HTR-8/SVneo (cell line): ENCODE measurements around the gene FASN.

Experiments used
- DNase-seq: peaks from one replicate; pipeline ENCODE4 v3.0.0; 2011; ENCODE audit warnings: low spot score, mixed read lengths; ENCODE audit not compliant: insufficient read length
- FAIRE-seq: peaks from 2 replicates; lab custom pipeline; 2011; peaks lifted over from hg19 to GRCh38; lab: Jason Lieb, UNC

The FASN gene

DNA sequence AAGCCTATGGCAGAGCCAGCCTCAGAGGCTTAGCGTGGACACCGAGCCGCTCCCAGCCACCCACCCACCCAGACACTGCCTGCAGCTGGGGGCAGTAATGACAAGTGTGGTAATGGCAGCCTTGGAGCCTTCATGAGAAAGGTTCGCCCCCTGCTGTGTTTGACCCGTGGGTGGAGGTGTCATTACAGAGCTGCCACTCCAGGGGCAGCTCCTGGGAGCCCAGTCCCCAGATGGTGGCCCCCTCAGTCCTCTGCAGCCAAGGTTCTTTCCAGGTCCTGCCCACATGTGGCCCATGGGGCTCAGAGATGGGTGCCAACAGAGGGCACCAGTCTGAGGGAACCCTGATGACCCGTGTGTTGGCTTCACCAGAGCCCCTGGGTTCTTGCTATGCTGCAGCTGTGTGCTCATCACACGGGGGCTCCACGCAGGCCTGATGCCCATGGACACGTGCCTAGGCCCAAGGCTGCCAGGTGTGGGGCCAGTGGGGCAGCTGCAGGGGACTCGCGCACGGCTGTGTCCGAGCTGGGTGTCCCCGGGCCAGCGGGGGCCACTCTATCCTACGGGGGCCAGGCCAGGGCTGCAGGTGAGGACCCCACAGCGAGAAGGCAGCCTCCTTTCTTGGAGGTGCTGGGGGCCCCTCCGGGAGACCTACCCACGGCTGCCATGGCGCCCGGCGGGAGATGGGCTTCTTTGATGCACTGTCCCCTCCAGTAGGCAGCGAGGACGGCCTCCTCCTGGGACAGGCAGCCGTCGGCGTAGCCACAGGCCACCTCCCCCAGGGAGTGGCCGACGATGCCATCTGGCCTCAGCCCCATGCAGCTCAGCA, 8.1 kb downstream of the FASN start:
- DNase-seq (no peak), FAIRE-seq (no peak)

DNA sequence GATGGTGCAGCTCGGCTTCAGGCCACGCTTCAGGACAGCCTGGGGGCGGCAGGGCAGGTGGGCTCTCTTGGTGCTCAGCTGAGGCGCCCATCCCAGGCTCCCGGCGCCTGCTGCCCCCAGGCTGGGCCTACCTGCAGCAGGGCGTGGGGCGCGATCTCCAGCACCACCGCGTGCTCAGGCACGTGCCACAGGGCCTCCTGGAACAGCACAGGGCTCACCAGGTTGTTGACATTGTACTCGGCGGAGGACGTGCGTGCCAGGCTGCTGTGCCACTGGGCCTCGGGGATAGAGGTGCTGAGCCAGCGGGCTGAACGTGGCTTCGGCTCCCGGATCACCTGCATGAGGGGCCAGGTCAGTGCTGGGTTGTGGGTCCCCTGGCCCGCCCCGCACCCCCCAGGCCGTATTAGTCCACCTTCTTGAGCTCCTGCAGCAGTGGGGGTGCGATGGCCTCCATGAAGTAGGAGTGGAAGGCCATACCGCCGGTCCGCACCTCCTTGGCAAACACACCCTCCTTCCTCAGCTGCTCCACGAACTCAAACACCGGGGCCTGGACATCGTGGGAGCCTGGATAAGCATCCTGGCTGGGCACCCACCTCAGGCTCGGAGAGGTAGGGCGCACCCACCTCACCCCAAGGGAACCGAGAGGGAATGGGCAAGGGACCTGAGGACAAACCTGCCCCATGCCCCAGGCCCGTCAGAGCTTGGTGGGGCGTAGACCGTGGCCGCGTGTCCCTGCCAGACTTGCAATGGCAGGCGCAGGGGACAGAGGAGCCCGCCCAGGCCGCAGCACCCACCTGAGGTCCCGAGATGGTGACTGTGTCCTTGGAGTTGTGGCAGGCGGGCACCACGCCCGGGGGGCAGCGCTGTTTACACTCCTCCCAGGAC, 9.0 kb downstream of the FASN start:
- DNase-seq (no peak), FAIRE-seq (no peak)

DNA sequence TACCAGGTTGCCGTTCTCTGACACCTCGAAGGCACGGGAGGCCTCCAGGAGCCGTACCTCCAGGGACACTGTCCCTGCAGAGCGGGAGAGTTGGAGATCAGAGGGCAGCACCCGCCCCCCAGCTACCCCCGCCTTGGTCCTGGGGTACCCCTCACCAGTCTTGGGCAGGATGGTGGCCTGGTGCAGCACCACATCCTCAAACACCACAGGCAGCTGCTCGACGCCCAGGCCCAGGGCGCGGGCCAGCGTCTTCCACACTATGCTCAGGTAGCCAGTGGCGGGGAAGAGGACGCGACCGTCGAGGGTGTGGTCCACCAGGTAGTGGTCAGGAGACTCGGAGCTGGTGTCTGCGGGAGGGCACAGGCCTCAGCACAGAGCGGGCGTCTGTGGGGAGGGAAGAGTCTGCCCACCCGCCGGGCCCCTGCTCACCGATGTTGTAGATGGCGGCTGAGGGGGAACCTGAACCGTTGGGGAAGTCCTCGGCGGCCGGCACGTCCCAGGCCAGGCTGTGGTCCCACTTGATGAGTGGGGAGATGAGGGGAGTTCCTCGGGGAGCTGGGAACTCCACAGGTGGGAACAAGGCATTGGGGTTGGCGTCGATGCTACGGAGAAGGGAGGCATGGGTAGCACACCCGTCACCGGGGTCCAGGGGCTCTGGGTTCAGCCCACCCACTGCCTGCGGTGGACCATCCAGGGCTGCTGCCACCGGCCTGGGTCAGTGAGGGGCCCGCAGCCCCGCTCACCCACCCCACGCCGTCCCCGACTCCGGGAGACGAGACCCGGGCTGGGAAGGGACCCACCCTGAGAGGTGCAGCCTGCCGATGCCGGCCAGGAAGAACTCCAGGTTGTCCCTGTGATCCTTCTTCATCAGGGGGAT, 9.8 kb downstream of the FASN start:
- FAIRE-seq, result no peak

DNA sequence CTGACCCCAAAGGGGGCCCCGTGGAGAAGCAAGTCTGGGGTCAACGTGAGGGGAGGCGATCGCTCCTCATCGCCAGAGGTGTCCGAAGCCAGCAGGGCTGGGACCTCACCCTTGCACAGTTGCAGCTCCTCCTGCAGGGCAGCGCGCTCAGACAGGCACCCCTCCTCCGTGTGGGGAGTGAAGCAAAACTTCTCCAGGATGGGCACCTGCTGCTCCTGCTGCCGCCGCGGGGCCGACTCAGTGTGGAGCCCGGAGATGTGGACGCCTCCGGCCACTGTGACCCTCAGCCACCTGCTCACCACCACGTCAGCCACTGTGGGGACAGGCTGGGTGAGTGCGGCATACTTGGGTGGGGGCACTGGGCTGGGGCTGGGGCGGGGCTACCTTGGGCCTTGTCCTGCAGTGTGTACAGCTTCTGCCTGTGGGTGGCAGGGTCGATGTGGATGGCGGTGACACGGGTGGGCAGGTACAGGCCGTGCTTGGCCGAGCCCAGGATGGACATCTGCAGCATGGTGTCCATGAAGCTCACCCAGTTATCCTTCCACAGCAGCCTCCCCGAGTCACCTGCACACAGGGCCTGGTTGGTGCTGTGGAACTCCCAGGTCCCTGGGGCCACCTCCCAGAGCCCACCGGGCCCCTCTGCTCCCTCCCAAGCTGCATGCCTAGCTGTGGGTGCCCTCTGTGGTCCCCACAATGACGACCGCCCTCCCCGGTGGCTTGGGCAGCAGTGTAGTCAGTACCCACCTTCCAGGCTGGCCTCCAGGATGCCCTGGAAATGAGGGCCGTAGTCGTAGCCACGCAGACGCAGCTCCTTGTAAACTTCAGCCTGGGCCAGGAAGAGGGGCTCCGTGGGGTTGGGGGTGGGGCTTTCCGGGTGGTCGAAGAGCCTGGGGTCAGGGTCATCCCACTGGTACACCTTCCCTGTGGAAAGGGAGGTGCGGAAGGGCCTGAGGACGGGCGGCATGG, 10.8 kb downstream of the FASN start:
- no peak for FAIRE-seq

More for the DNA sequence above, 9.8 kb downstream of the FASN start:
- no peak for DNase-seq

DNA sequence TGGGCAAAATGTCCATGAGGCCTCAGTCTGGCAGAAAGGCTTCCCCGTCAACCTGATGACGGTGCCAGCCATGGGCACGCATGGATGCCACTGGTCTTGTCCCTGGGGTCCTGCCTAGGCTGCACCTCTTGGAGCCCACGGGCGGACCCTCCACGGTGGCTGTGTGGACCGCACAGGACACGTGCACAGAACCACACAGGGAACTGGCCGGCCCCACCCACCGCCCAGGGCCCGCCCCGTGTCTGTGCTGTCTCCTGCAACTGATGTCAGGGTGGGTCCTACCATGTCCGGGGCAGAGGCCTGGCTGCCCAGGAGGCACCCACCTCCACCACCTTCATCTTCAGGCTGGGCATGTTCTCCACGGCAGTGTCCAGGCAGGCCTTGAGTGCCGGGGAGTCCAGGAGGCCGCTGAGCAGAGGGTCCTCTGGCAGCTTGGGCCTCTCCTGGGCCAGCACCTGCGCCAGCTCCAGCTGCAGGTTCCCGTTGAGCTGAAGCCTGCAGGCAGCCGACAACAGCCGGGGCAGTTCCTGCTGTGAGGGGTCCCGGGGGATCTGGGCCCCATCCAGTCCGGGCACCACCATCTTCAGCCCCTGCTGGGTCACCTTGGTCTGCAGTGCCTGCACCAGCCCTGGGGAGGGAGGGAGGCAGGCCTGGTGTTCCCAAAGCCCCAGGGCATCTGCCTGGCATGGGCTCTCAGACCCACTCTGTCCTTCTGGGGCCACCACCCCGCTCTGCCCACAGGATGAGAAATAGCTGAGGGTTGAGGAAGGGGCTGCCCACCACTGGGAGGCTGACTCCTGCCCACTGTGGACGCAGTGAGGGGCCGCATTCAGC, 11.9 kb downstream of the FASN start:
- FAIRE-seq, result no peak
- DNase-seq, result no peak

More for the DNA sequence above, 10.8 kb downstream of the FASN start:
- DNase-seq, result no peak

DNA sequence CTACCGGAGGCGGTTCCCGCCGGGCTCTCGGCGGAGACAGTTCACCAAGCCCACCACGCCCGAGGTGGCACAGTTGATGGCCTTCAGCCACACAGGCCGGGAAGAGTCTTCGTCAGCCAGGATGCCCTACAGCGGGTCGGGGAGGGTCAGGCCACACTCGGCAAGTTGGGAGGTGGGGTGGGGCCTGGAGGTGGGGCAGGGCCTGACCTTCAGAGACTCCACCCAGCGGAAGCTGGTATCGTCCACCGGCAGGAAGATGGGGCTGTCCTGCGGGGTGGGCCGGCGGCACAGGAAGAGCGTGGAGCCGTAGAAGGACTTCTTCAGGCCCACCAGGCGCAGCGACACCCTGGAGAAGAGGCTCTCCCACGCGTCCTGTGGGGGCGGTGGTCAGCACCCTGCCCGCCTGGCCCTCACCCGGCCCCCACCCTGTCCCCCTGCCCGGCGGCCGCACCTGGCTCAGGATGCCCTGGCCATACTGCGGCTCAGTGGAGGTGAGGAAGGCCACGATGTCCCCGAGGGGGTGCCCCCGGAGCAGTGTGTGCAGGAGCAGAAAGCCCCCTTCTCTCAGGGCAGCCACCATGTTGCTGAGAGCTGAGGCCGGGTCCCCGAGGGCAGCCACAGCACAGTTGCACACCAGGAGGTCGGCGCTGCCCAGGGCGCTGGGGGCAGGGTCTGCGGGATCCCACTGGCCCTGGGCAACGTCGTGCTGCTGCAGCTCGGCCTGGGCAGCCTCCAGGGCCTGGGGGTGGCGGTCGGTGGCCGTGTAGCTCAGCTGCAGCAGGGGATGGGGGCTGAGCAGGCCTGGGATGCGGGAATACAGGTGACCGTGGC, 12.8 kb downstream of the FASN start:
- FAIRE-seq (no peak), DNase-seq (no peak)

DNA sequence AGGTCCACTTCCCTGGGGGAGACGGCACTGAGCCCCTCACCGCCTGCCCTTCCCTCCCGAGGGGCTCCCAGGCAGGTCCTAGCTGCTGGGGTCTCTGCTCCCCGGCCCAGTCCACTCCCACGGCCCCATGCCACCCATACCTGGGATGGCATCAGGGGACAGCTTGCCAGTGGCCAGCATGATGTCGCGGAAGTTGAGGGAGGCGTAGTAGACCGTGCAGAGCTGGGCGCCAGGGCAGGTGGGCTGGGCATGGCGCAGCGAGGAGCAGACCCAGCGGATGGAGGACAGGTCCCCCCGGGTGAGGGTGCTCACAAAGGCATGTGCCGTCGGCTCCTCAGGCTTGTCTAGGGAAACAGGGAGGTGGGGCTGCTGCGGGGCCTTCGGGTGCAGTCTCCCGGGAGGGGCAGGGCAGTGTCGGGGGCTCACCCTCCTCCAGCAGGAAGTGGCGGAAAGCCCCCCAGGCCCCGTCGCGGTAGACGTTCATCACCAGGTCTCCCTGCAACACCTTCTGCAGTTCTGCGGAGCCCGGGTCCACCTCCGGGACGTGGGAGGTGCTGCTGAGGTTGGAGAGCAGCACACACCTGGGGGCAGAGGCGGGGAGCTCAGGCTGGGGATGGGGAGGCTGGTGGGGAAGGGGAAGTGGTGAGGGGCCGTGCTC, 13.5 kb downstream of the FASN start:
- no peak for DNase-seq
- no peak for FAIRE-seq

DNA sequence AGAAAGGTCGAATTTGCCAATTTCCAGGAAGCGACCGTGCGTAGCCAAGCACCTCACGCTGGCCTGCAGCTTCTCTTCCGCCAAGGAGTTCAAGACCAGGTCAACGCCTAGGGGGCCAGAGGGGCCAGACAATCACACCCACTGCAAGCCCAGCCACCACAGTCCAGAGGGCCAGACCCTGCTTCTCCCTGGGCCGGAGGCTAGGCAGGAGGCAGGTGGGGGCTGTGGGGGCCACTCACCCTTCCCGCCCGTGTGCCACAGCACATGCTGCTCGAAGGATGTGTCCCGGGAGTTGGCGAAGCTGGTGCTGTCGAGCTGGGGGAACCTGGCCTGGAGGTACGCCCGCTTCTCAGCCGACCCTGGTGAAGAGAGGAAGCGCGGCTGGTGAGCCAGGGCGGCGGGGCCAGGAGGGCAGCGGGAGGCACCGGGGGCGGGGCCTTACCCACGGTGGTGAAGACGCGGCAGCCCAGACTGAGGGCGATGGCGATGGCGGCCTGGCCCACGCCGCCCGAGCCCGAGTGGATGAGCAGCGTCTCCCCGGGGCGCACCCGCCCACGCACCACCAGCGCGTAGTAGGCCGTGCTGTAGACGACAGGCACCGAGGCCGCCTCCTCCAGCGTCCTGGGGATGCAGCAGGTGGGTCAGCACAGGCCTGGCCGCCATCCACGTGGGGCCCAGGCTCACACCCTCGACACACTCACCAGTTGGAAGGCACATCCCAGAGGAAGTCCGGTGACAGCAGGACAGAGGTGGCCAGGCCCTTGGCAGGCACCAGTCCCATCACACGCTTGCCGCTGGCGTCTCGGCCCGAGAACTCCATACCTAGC, 14.3 kb downstream of the FASN start:
- no peak for DNase-seq
- no peak for FAIRE-seq

DNA sequence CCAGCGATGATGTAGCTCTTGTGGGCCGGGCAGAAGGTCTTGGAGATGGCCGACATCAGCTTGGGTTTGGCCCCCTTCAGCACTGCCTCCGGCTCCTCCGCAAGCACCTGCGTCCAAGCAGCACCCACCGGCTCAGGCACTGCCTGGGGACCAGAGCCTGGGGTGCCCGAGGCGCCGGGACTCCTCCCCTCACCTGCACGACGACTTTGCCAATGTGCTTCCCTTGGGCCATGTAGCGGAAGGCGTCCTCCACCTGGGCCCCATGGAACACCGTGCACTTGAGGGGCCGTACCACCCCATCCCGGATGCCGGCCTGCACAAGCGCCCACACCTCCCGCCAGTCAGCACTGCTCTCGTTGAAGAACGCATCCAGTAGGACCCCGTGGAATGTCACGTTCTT, 15.0 kb downstream of the FASN start:
- FAIRE-seq (no peak), DNase-seq (no peak)

DNA sequence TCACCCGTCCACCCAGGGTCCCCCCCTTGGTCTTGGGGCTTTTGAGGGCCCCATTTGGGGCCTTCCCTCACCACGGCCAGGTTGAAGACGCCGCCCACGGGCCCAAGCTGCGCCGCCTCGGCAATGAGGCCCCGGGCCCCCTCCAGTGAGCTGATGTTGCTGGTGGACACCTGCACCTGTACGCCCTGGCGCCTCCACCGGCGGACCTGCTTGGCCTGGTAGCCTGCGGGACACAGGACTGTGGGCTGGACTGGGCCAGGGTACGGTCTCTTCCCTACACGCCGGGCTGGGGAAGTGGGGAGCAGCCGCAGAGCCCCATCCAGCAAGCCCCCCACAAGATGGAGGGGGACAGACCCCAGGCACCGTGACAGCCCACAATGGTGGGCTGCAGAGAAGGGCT, 15.6 kb downstream of the FASN start:
- FAIRE-seq (no peak), DNase-seq (no peak)

DNA sequence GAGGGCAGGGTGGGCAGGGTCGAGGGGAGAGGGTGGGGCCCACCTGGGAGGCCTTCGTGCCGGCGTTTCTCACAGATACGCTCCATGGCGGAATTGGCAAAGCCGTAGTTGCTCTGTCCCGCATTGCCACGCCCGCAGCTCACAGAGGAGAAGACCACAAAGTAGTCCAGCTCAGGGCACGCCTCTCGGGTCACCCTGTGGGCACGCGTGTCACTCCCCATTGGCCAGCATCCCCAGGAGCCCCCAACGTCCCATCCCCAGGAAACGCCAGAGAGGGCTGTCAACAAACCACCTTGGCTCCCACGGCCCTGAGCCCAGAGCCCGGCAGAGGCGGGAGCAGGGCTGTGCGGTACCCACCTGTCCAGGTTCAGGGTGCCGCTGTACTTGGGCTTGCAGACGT, 16.1 kb downstream of the FASN start:
- DNase-seq (no peak), FAIRE-seq (no peak)

DNA sequence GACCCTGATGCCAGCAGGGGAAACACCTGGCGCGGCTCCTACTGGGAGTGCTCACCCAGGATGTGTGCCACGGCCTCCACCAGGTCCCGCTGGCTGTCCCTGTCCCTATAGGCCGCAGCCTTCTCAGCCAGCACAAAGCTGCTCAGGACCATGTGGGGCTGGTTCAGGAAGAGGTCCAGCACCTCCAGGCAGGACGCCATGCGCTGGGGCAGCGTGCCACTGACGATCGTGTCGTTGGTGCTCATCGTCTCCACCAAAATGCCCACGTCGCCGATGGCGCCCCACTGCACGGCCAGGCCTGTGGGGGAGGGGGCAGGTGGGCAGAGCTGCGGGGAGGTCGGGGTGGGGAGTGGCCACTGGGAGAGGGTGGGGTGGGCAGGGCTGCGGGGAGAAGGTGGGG, 16.5 kb downstream of the FASN start:
- FAIRE-seq, result no peak
- DNase-seq, result no peak

DNA sequence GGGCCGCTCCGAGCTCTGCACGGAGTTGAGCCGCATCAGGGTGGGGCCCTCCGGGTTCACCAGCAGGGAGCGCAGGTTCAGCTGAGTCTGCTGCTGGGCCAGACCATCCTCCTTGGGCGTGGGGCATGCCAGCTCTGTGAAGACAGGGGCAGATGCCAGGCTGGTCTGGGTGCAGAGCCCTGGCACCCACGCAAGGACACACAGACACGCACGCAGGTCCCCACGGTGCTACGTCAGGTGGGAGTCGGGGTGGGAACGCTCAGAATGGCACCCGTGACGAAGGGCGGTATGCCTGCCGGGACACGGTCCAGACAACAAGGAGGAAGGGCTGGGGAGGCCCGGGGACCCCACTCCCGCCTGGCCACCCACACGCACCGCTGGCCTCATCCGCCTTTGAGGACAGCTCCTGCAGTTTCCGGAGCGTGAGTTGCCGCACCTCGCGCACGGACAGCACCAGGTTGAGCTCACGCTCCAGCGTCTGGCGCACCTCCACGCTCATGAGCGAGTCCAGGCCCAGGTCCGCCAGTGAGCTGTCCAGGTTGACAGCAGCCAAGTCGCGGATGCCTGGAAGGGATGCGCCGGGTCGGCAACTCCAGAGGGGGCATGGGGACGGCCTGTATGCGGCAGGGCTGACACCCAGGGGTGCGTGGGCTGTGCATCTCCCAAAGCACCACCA, 17.1 kb downstream of the FASN start:
- FAIRE-seq, result no peak

DNA sequence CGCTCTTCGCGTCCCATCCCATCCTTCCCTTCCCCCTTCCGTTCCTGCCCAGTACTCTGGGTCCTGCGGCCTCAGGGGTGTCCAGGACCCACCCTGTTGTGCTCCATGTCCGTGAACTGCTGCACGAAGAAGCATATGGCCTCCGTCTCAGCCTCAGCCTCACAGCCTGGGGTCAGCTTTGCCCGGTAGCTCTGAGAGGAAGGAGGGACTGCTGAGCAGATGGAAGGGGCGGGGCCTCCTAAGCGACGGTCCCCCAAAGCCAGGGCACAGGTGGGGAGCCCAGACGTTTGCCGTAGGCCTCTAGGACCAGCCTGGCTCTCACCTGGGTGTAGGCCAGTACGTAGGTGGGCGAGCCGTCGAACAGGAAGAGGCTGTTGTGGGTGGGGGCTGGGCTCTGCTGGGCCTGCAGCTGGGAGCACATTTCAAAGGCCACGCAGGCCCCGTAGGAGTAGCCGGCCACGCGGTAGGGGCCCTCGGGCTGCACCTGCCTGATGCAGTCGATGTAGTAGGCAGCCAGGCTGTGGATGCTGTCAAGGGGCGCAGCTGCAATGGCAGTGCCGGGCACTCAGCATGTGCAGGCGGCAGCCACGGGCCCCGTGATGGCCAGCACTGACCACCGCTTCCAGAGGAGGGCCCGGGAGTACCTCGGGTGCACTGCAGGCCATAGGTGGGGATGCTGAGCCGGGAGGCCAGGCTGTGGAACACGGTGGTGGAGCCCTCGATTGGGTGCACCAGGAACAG, 17.8 kb downstream of the FASN start:
- DNase-seq (no peak), FAIRE-seq (no peak)

More for the DNA sequence above, 17.1 kb downstream of the FASN start:
- no peak for DNase-seq
